Islet of Langerhans (tissue), 1 donor: ENCODE data around the gene SPI1.
"Not testable (repeated sequence)": the region's sequence is repeated elsewhere in the genome, so short reads cannot be mapped to it uniquely, and the experiment has no call there.

Experiments used
- FAIRE-seq: peaks from one replicate; lab custom pipeline; 2011; peaks lifted over from hg19 to GRCh38; lab: Jason Lieb, UNC

The SPI1 gene

GRCh38 chr11:47340010-47340409 lies 38.3 kb downstream of the SPI1 start:
- FAIRE-seq = no peak

- no peak for FAIRE-seq
Measured at GRCh38 chr11:47338396-47339241, 39.7 kb downstream of the SPI1 start.

- FAIRE-seq = no peak
Measured at GRCh38 chr11:47337229-47337924, 41.0 kb downstream of the SPI1 start.

- FAIRE-seq = no peak
Measured at GRCh38 chr11:47336595-47336994, 41.8 kb downstream of the SPI1 start.

- no peak for FAIRE-seq
Measured at GRCh38 chr11:47335733-47336132, 42.6 kb downstream of the SPI1 start.

- FAIRE-seq = not testable (repeated sequence)
Measured at GRCh38 chr11:47334699-47335411, 43.5 kb downstream of the SPI1 start.

- FAIRE-seq = no peak
Measured at GRCh38 chr11:47333886-47334443, 44.4 kb downstream of the SPI1 start.

- FAIRE-seq = no peak
Measured at GRCh38 chr11:47333526-47333845, 44.9 kb downstream of the SPI1 start.

GRCh38 chr11:47332791-47333525 lies 45.4 kb downstream of the SPI1 start:
- no peak for FAIRE-seq

GRCh38 chr11:47332303-47332711 lies 46.0 kb downstream of the SPI1 start:
- FAIRE-seq = no peak

GRCh38 chr11:47331454-47332302 lies 46.7 kb downstream of the SPI1 start:
- FAIRE-seq = no peak

- no peak for FAIRE-seq
Measured at GRCh38 chr11:47329987-47330931, 48.1 kb downstream of the SPI1 start.

GRCh38 chr11:47329431-47329986 lies 48.8 kb downstream of the SPI1 start:
- no peak for FAIRE-seq

- FAIRE-seq = no peak
Measured at GRCh38 chr11:47328449-47329390, 49.6 kb downstream of the SPI1 start.

GRCh38 chr11:47327949-47328348 lies 50.4 kb downstream of the SPI1 start:
- no peak for FAIRE-seq

GRCh38 chr11:47327025-47327424 lies 51.3 kb downstream of the SPI1 start:
- no peak for FAIRE-seq

- FAIRE-seq = no peak
Measured at GRCh38 chr11:47326198-47326597, 52.1 kb downstream of the SPI1 start.

GRCh38 chr11:47325271-47326041 lies 52.9 kb downstream of the SPI1 start:
- no peak for FAIRE-seq
